Stimulated activated naive CD4-positive, alpha-beta T cell (primary cell): ENCODE data around the gene DDAH2.

ENCODE experiments used
- DNase-seq, 6 experiments: peaks; one replicate each; lab custom pipeline; 2025; lab: John Stamatoyannopoulos, UW

Gene DDAH2

GRCh38 chr6:31761343-31761742 lies 32.2 kb upstream of the DDAH2 start:
- DNase-seq = no peak

- no peak for DNase-seq
These were observed 31.7 kb upstream of the DDAH2 start for GRCh38 chr6:31760790-31761189.

DNA sequence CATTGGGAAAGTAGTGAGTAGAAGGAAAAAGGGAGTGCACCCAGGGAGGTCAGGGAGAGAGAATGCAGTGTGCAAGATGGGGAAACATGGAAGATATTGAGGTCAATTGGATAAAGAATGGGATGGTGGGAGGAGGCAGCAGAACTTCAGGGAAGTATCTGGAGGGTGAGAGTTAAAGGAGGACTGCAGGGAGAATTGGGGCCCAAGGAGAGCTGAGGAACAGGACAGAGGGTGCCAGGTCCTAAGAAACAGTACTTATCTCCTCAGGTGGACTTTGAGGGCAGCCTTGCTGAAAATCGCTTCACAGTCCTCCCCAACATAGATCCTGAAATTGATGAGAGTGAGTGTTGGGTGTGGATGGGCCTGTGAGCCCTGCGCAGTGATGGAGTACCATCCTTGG lies 29.2 kb upstream of the DDAH2 start:
- no peak for DNase-seq

- DNase-seq = no peak
These were observed 23.7 kb upstream of the DDAH2 start for GRCh38 chr6:31752739-31753319.

- no peak for DNase-seq
These were observed 21.4 kb upstream of the DDAH2 start for GRCh38 chr6:31750411-31751022.

DNA sequence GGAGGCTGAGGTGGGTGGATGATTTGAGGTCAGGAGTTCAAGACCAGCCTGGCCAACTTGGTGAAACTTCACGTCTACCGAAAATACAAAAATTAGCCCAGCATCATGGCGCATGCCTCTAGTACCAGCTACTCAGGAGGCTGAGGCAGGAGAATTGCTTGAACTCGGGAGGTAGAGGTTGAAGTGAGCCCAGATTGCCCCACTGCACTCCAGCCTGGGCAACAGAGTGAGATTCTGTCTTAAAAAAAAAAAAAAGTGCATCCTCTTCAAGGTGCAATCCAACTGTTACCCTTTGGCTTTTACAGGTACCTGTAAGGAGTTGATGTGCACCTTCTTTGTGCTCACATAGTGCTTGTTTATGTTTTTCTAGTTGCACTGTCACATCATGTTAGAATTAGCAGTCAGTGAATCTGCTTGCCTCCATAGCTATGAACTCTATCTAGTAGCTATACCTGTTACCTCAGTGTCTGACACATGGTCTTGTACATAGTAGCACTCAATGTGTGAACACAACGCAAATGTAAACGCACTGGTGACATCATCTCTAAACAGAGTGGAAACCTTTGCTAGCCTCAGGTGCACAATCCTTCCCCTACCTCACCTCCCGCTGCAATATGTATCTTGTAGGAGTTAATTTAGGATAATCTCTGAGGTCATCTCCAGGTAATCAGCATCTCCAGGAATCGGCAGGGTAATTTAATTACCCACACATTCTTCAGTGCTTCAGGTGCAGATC lies 20.4 kb upstream of the DDAH2 start:
- DNase-seq = no peak

DNA sequence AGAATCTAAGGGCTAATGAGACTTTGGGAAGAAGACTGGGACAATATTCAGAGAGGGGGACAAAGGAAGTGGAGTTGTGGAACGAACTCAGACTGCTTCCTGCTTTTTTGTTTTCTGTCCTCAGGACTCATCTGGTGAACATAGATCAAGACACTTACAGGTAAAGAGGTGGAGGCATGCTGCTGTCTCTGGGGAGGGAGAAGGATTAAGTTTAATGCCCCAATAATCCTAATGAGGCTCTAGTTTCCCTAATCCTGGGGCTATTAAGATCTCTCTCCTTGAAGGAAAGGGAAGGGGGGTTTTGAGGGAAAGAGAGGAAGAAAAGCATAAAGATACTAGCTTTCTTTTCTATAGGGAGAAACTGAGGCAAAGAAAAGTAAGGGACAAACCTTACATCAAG lies 15.3 kb upstream of the DDAH2 start:
- no peak for DNase-seq

- DNase-seq = no peak
These were observed 13.8 kb upstream of the DDAH2 start for GRCh38 chr6:31742894-31743293.

DNA sequence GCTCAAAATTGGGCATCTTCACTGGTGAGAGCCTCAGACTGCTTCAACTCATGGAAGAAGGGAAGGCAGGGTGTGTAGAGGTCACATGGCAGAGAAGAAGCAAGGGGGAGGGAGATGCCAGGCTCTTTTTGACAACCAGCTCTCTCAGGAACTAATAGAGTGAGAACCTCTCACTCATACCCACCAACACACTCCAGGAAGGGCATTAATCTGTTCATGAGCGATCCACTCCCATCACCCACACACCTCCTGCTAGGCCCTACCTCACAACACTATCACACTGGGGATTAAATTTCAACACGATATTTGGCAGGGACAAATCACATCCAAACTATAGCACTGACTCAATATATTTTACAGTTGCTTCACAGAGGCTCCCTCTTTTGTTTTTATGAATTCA lies 12.7 kb upstream of the DDAH2 start:
- no peak for DNase-seq

GRCh38 chr6:31740397-31741223 lies 11.5 kb upstream of the DDAH2 start:
- no peak for DNase-seq

- DNase-seq = peak; percentile 91 to 94 (median 92)
These were observed 10.7 kb upstream of the DDAH2 start, which contains the start of gene MSH5 for GRCh38 chr6:31739639-31740396. Gene MSH5 (plus strand): TSS chr6:31740005. CDS start chr6:31740467, 462 bp downstream.

- peak; percentile 39 to 77 (median 68) for DNase-seq
These were observed 9.2 kb upstream of the DDAH2 start for GRCh38 chr6:31737991-31738979.

- DNase-seq = no peak
These were observed 8.4 kb upstream of the DDAH2 start for GRCh38 chr6:31737315-31737990.

DNA sequence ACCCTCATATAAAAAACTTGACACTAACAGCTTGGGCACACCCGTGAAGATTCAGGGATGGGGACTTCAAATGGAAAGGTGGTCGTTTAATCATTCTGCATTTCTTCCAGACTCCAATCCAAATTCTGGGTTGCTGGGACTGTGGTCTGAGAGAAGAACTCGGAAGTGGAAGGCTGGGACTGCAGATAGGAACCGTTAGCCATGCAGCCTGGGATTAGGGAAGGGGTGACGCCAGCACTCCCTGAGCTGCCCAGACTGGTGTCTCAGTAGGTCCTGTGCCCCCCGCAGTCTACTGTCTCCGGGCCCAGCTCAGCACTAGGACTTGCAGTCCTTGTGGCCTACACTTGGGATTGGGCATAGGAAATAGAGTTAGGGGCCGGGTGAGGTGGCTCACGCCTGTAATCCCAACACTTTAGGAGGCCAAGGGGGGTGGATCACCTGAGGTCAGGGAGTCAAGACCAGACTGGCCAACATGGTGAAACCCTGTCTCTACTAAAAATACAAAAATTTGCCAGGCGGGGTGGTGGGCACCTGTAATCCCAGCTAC lies 7.7 kb upstream of the DDAH2 start:
- DNase-seq = no peak

GRCh38 chr6:31736021-31736767 lies 7.1 kb upstream of the DDAH2 start, which contains the start of gene CLIC1:
Gene CLIC1 (minus strand): TSS chr6:31736530. CDS start chr6:31736300, 230 bp downstream.
- peak in 5 of 6 experiments; percentile 38 to 62 (median 44) for DNase-seq

GRCh38 chr6:31734821-31735406 lies 5.8 kb upstream of the DDAH2 start:
- DNase-seq = peak in 1 of 6 experiments; percentile 35

GRCh38 chr6:31734247-31734820 lies 5.2 kb upstream of the DDAH2 start:
- no peak for DNase-seq

DNA sequence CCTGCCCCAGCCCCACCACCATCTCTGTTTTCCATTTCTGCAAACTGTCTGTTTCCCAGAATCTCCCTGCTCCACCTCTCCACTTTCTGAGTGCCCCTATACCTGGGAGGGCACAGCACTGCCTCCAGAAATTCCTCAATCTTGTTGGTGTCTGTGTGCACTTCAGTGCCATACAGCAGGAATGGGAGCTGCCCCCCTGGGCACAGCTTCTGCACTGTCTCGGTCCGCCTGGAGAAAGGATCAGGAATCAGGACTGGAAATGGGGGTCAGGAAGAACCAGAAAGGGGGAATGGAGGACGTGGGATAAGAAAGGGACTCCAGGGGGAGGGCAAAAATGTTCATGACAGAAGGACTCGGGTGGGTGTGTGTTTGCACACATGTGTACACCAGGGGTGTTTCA lies 4.6 kb upstream of the DDAH2 start:
- DNase-seq = no peak
